ENCODE data around the gene PDXDC1.
"Not testable (repeated sequence)": the region's sequence is repeated elsewhere in the genome, so short reads cannot be mapped to it uniquely, and the experiment has no call there.

Gene PDXDC1

DNA sequence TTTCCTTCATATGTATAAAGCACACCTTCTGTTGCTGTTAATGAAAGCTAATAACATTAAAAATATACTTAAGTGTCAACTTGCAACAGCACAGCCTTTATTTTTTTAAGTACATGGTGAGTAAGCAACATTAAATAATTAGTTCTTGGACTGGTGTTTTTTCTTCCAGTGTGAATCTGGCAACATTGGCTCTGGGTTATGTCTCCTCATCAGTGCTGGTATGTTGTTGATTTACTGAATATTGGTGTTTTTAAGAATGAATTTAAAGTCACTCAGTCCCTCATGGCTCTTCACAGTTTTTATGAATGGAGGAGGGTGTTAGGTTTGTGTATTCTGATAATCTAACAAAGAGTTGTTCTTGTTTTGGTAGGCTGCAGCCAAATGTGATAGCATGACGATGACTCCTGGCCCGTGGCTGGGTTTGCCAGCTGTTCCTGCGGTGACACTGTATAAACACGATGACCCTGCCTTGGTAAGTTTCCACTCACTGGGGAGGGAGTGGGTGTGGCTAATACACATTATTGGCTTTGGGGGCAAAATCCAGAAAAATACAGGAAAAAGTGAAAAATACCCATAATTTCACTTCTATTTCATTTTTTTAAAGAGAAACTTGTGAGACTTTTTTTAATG lies 42.2 kb downstream of the PDXDC1 start:
- ATAC-seq: not testable (repeated sequence)

DNA sequence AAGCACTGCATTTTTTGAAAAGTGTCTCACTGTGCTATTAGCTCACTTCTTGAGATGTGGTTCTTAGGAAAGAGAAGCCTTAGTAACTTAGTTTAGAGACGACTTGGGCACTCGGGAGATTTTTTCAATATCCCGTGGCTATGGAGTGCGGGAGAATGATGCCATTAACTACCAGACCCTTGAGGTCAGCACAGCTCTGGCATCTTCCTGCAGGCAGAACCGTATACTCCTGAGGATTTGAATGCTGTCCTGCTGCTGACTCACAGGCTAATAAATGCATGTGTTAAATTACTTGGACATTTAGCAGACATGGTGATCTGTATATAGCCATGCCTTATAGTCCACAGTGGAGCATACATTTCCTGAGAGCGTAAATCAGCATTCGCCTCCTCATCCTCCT lies 46.6 kb downstream of the PDXDC1 start:
- not testable (repeated sequence) for ATAC-seq

GRCh38 chr16:15022194-15022593 lies 47.4 kb downstream of the PDXDC1 start:
- ATAC-seq: peak; percentile 90 to 96

- ATAC-seq: not testable (repeated sequence)
These were observed 48.7 kb downstream of the PDXDC1 start for GRCh38 chr16:15023381-15024077.

DNA sequence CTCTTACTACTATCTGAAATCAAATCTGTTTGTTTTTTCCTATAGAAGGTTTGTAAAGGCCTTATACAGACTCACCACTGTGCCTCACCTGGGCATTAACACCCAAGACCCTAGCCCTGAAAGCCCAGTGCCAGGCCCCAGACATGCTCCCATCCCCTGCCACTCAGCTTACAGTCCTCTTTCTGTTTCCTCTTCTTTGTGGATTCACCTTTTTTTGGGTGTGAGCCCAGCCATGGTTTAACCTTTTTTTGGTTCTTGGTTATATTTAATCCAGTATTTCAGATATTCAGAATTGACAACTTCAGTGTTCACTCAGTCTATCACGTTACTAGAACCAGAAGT lies 50.0 kb downstream of the PDXDC1 start:
- ATAC-seq: not testable (repeated sequence)

- ATAC-seq: not testable (repeated sequence)
These were observed 50.6 kb downstream of the PDXDC1 start for GRCh38 chr16:15025234-15025951.

GRCh38 chr16:15027051-15027450 lies 52.2 kb downstream of the PDXDC1 start:
- not testable (repeated sequence) for ATAC-seq

DNA sequence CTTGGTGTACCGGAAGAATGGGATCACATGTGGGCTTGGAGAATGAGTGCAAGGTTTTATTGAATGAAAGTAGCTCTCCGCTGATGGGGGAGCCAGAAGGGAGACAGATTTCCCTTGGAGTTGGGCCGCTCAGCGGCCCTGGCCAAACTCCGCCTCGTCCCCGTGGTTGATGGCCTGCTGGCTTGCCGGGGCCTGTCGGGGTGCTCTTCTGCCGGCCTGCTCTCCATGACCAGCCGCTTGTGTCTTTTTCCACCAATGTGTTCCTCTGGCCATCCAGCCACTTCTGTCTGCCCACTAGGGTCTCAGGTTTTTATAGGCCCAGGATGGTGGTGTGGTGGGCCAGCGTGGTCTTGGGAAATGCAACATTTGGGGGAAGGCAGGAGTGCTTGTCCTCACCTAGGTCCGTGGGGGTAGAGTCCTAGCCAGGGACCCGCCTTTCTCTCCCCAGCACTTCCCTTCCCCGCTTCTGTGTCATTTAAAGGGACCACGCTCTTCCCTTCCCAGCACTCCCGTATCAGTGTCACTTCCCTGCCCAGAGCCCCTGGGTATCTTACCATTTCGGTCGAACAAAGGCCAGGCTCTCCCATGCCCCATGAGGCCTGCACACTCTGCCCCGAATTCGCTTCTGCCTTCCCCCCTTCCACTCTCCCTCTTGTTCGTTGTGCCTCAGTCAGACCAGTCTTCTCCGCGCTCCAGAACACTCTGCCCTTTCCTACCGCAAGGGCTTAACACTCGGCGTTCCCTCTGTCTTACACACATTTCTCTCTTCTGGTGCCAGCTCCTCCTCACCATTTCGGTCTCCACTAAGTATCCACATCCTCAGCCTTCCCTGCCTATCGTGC lies 52.9 kb downstream of the PDXDC1 start:
- ATAC-seq: not testable (repeated sequence)

GRCh38 chr16:15028345-15028715 lies 53.5 kb downstream of the PDXDC1 start:
- ATAC-seq: not testable (repeated sequence)

DNA sequence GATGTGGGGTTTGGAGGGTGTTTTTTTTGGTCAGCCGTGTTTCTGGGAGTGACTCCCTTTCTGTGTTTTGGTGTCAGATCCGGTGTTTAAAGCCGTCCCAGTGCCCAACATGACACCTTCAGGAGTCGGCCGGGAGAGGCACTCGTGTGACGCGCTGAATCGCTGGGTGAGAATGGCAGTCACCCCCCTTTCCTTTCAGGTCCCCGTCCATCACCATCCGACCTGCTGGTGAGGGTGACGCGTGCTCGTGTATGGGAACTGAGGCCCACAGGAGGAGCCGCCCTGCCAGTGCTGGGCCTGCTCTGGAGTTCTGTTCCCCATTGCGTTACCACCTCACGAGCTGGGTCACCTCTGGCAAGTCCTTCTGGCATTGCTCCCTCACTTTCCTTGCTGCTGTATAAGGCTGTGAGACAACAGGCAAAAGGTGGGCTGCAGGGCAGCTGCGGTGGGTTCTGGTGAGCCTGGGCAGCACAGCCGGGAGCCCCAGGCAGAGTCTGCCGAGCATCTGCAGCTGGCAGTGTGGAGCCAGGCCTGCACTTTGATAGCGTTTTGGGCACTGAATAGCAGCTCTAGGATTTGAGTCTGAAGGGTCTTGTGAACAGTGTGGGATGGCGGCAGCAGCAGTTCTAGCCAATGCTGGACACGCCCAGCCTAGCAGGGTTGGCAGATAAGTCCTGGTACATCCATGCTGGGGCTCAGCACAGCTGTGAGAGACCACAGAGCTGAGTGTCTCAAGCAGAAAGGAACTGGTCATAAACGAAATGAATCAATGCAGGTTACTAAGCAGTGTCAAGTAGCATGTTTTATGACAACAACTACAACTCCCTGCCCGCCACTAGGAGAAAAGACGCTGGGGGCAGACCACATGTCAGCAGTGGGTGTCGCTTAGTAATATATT lies 54.2 kb downstream of the PDXDC1 start:
- not testable (repeated sequence) for ATAC-seq

DNA sequence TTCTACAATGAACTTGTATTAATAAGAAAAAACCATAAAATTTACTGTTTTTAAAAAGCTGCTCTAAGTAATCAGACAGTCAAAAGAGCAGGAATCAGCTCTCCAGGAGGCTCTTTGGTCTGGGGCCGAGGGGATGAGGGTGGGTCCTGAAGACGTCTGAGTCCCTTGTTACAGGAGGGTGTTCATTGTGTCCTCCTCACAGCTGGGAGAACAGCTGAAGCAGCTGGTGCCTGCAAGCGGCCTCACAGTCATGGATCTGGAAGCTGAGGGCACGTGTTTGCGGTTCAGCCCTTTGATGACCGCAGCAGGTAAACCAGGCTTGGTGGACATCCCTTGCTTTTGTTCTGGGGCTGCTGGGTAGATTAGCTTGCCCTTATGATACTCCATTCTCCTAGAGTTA lies 54.9 kb downstream of the PDXDC1 start:
- not testable (repeated sequence) for ATAC-seq

DNA sequence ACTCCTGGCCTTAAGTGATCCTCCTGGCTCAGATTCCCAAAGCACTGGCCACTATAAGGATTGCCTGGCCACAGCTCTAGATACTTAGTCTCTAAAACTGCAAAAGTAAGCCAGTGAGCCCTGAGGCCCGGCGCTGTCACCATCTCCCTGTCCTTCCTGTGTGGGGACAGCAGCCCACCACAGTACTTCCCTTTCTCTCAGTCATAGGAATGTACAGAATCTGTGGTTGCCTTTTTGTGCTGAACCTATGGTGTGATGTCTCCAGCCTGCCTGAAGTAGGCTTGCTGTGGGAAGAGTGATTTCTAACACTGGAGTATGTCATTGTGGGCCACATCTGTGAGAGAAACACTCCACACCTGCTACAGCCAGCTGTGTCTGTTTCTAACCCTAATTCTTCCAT lies 56.4 kb downstream of the PDXDC1 start:
- ATAC-seq: no peak

GRCh38 chr16:15031586-15031985 lies 56.8 kb downstream of the PDXDC1 start:
- no peak for ATAC-seq

- no peak for ATAC-seq
These were observed 57.9 kb downstream of the PDXDC1 start for GRCh38 chr16:15032547-15033308.

GRCh38 chr16:15033309-15033707 lies 58.5 kb downstream of the PDXDC1 start:
- no peak for ATAC-seq

- ATAC-seq: no peak
These were observed 59.7 kb downstream of the PDXDC1 start for GRCh38 chr16:15034266-15035162.

- ATAC-seq: no peak
These were observed 60.4 kb downstream of the PDXDC1 start for GRCh38 chr16:15035163-15035729.

GRCh38 chr16:15037003-15037402 lies 62.2 kb downstream of the PDXDC1 start:
- no peak for ATAC-seq

GRCh38 chr16:15037745-15038144 lies 62.9 kb downstream of the PDXDC1 start:
- no peak for ATAC-seq

DNA sequence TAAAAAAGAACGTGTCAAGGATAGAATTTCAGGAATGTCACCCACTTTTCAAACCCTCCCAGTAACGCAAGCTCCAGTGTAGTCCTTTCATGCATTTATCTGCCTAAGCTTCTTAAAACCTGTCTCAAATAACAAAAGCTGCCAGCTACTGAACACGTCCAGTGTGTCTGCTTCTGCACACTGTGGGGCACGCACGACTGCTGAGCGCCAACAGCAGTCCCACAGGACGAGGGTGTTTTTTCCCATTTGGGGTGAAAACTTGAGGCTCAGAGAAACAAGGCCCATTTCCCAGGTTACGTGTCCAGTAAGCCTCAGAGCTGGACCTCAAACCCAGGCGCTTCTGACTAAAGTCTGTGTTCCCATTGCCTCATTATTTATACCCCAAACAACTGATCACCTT lies 63.9 kb downstream of the PDXDC1 start:
- ATAC-seq: no peak

Measured in activated CD4-positive, CD25-positive, alpha-beta regulatory T cell treated with anti-CD3 and anti-CD28 coated beads, Interleukin-2, amount 50 U/mL, for 24 hours (primary cell).